ENCODE data around the gene MCC. TPM values are rescaled to one million over a fixed set of nuclear protein-coding genes. Genes with fewer than 3 reads are reported as not detected.
"Not testable (repeated sequence)": the region's sequence is repeated elsewhere in the genome, so short reads cannot be mapped to it uniquely, and the experiment has no call there.

Gene MCC
- total RNA-seq, 1 experiment from 2014 or later, result 7.1 TPM

DNA sequence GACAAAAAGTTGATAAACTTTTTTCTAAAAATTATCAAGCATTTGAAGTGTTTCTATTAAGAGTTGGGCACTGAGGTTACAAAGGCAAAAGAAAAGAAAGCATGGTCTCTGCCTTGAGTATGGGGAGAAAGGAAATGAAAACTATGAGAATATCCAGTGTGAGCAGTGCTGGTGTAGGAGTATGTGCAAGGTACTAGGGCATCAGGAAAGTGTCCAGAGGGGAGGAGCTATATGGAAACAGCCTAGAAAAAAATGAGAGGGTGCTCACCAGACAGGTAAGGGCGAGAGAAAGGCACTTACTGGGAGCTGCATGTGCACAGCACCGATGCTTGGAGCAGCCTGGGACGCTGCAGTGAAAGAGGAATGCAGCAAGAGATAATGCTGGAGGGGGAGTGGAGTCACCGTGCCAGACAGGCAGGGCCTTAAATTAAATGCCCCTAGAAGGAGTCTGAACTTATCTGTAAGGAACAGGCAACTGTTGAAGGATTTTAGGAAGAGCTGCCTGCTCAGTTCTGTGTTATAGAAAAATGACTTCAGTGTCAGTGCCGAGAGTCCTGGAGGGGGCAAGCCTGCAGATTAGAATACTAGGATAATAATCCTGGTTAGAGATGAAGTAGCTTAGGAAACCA, 14.0 kb downstream of the MCC start:
- no peak overlapping the region for H2AFZ ChIP-seq (ENCODE audit: low read length)
- H3K4me3 ChIP-seq (ENCODE audit: low read length), result no peak overlapping the region
- BruUV-seq (replicated peaks), result no TSS peak
- no peak for ATAC-seq
- H3K9ac ChIP-seq (ENCODE audit: low read length), result no peak overlapping the region
- H3K79me2 ChIP-seq (ENCODE audit: low read length), result no peaks in the 10 kb centered on the region
- no peaks in the 10 kb centered on the region for H3K27me3 ChIP-seq (ENCODE audit: low read length)
- CTCF ChIA-PET, result interaction anchor here (0.6 kb wide), 1 partner anchor 95 kb away, joined by 3 read pairs; no protein-coding TSS in a partner anchor
- H3K4me1 ChIP-seq (ENCODE audit: insufficient read depth, low read length), result no peaks in the 10 kb centered on the region
- no peak overlapping the region for H3K4me2 ChIP-seq (ENCODE audit: low read length)
- H3F3A ChIP-seq (ENCODE audit: low read length, unreplicated experiment), result no peaks in the 10 kb centered on the region
- H3K9me2 ChIP-seq (replicated peaks; ENCODE audit: low read length), result no peaks in the 10 kb centered on the region
- POLR2A ChIA-PET (ENCODE audit: unreplicated experiment), result interaction anchor here (0.5 to 0.7 kb wide), 2 partner anchors 9 to 29 kb away, joined by 3 to 4 read pairs; no protein-coding TSS in a partner anchor
- intact Hi-C loops (cut with micrococcal nuclease), result no loop called here
- H3K27ac ChIP-seq (ENCODE audit: low read length), result no peak overlapping the region
- H4K20me1 ChIP-seq (ENCODE audit: low read length), result no peaks in the 10 kb centered on the region
- DNase-seq, result no peak
- no peaks in the 10 kb centered on the region for H3K9me3 ChIP-seq (ENCODE audit: low read length)
- TF ChIP-seq EZH2 (IDR thresholded peaks at IDR 0.05; ENCODE audit: low read length, unreplicated experiment) (no peak), EZH2phosphoT487 (IDR thresholded peaks at IDR 0.05; ENCODE audit: borderline replicate concordance, low read length) (no peak)
- TF ChIP-seq, protein P1, sequence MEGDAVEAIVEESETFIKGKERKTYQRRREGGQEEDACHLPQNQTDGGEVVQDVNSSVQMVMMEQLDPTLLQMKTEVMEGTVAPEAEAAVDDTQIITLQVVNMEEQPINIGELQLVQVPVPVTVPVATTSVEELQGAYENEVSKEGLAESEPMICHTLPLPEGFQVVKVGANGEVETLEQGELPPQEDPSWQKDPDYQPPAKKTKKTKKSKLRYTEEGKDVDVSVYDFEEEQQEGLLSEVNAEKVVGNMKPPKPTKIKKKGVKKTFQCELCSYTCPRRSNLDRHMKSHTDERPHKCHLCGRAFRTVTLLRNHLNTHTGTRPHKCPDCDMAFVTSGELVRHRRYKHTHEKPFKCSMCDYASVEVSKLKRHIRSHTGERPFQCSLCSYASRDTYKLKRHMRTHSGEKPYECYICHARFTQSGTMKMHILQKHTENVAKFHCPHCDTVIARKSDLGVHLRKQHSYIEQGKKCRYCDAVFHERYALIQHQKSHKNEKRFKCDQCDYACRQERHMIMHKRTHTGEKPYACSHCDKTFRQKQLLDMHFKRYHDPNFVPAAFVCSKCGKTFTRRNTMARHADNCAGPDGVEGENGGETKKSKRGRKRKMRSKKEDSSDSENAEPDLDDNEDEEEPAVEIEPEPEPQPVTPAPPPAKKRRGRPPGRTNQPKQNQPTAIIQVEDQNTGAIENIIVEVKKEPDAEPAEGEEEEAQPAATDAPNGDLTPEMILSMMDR (conservative IDR thresholded peaks at IDR 0.05; ENCODE audit: low read depth, low read length), result no peak
- H3K36me3 ChIP-seq (ENCODE audit: low read depth, low read length), result no peaks in the 10 kb centered on the region

DNA sequence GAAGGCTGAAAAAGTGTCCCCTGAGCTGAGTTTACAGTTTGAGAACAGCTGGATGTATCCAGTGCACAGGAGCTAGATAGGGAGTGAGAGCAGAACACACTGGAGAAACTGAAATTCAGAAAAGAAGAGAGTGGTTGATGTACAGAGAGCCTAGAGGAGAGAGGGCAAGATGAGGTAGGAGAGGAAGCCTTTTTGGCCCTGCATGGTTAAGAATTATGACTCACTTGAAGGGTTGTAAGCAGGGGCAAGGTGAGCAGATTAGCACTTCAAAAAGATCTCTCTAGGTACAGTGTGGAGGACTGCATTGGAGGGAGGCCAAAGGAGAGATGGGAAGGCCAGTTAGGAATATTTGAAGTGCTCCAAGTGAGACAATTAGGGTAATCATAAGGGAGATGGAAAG, 25.2 kb downstream of the MCC start:
- BruUV-seq (replicated peaks), result no TSS peak
- ChIA-PET POLR2A (ENCODE audit: unreplicated experiment) (no interaction called here), CTCF (no interaction called here)
- no peaks in the 10 kb centered on the region for H3K36me3 ChIP-seq (ENCODE audit: low read depth, low read length)
- H3K79me2 ChIP-seq (ENCODE audit: low read length), result no peaks in the 10 kb centered on the region
- H3F3A ChIP-seq (ENCODE audit: low read length, unreplicated experiment), result no peaks in the 10 kb centered on the region
- TF ChIP-seq EZH2phosphoT487 (IDR thresholded peaks at IDR 0.05; ENCODE audit: borderline replicate concordance, low read length) (no peak), EZH2 (IDR thresholded peaks at IDR 0.05; ENCODE audit: low read length, unreplicated experiment) (no peak)
- TF ChIP-seq, protein P1 (conservative IDR thresholded peaks at IDR 0.05; ENCODE audit: low read depth, low read length), result no peak
- no peak overlapping the region for H3K4me3 ChIP-seq (ENCODE audit: low read length)
- intact Hi-C loops (cut with micrococcal nuclease), result no loop called here
- no peak overlapping the region for H3K27ac ChIP-seq (ENCODE audit: low read length)
- H3K9me3 ChIP-seq (ENCODE audit: low read length), result no peaks in the 10 kb centered on the region
- ATAC-seq (no peak), DNase-seq (no peak)
- no peak overlapping the region for H2AFZ ChIP-seq (ENCODE audit: low read length)
- no peak overlapping the region for H3K4me2 ChIP-seq (ENCODE audit: low read length)
- H3K27me3 ChIP-seq (ENCODE audit: low read length), result no peaks in the 10 kb centered on the region
- H3K4me1 ChIP-seq (ENCODE audit: insufficient read depth, low read length), result no peaks in the 10 kb centered on the region
- H3K9ac ChIP-seq (ENCODE audit: low read length), result no peak overlapping the region
- H3K9me2 ChIP-seq (replicated peaks; ENCODE audit: low read length), result no peaks in the 10 kb centered on the region
- no peaks in the 10 kb centered on the region for H4K20me1 ChIP-seq (ENCODE audit: low read length)

DNA sequence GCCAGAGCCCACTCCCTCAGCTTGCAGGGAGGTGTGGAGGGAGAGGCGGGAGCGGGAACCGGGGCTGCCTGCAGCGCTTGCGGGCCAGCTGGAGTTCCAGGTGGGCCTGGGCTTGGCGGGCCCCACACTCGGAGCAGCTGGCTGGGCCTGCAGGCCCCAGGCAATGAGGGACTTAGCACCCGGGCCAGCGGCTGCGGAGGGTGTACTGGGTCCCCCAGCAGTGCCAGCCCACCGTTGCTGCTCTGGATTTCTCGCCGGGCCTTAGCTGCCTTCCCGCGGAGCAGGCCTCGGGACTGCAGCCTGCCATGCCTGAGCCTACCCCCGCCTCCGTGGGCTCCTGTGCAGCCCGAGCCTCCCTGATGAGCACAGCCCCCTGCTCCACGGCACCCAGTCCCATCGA, 31.1 kb downstream of the MCC start:
- H2AFZ ChIP-seq (ENCODE audit: low read length); H3K36me3 ChIP-seq (ENCODE audit: low read depth, low read length); H3K27ac ChIP-seq (ENCODE audit: low read length); H3K4me2 ChIP-seq (ENCODE audit: low read length); intact Hi-C loops (cut with micrococcal nuclease); CTCF ChIA-PET; H3K79me2 ChIP-seq (ENCODE audit: low read length); H3K9me2 ChIP-seq (replicated peaks; ENCODE audit: low read length); DNase-seq; BruUV-seq (replicated peaks); POLR2A ChIA-PET (ENCODE audit: unreplicated experiment); H3F3A ChIP-seq (ENCODE audit: low read length, unreplicated experiment); H3K9ac ChIP-seq (ENCODE audit: low read length); H3K4me3 ChIP-seq (ENCODE audit: low read length); H3K9me3 ChIP-seq (ENCODE audit: low read length); H3K4me1 ChIP-seq (ENCODE audit: insufficient read depth, low read length); H3K27me3 ChIP-seq (ENCODE audit: low read length); ATAC-seq; H4K20me1 ChIP-seq (ENCODE audit: low read length): not testable (repeated sequence)

Data from PC-3 (cell line).